ENCODE measurements around the gene RANBP3. TPM values are rescaled to one million over a fixed set of nuclear protein-coding genes. Genes with fewer than 3 reads are reported as not detected.

RANBP3 gene
- total RNA-seq, 1 donor from 2014 or later: 81.9 TPM

- DNase-seq (ENCODE audit: low read depth): no peak
- TF ChIP-seq CTCF (conservative IDR thresholded peaks at IDR 0.05; ENCODE audit: low read depth, low read length): no peak
- no peak overlapping the region for H3K4me3 ChIP-seq (ENCODE audit: low read depth, low read length)
Measured at GRCh38 chr19:5870986-5871394, 107.0 kb downstream of the RANBP3 start.

- no peak for DNase-seq (ENCODE audit: low read depth)
- H3K4me3 ChIP-seq (ENCODE audit: low read depth, low read length): no peak overlapping the region
- no peak for TF ChIP-seq CTCF (conservative IDR thresholded peaks at IDR 0.05; ENCODE audit: low read depth, low read length)
Measured at GRCh38 chr19:5867201-5868136, 110.5 kb downstream of the RANBP3 start.

Other genes starting within 250 kb of the RANBP3 start
- 1.5 TPM in 1 of 2 replicates, not detected in the other for gene PRR22, start 193.4 kb downstream of the RANBP3 start, total RNA-seq
- gene DUS3L, start 187.0 kb downstream of the RANBP3 start, total RNA-seq: 35.1 and 56.8 TPM in 2 replicates
- gene NRTN, start 173.1 kb downstream of the RANBP3 start, total RNA-seq: 0.69 and 0.94 TPM in 2 replicates
- not detected in 2 replicates for gene FUT6, start 138.4 kb downstream of the RANBP3 start, total RNA-seq
- 1.4 and 5.4 TPM in 2 replicates for gene FUT3, start 126.7 kb downstream of the RANBP3 start, total RNA-seq
- not detected in 2 replicates for gene FUT5, start 107.6 kb downstream of the RANBP3 start, total RNA-seq
- gene NDUFA11, start 74.3 kb downstream of the RANBP3 start, total RNA-seq: 246 and 384 TPM in 2 replicates
- 0.87 and 2.2 TPM in 2 replicates for gene VMAC, start 73.3 kb downstream of the RANBP3 start, total RNA-seq
- gene CAPS, start 63.9 kb downstream of the RANBP3 start, total RNA-seq: 4.2 and 10.5 TPM in 2 replicates
- 2.6 and 4.2 TPM in 2 replicates for gene RFX2, start 132.4 kb upstream of the RANBP3 start, total RNA-seq
- not detected in 2 replicates for gene ACSBG2, start 157.5 kb upstream of the RANBP3 start, total RNA-seq